SK-N-SH (cell line): ENCODE results near the gene WNT8A.

Experiments used
- CHD2 ChIP-seq: fragments of 150-350 bp; IDR thresholded peaks from 2 replicates; pipeline ENCODE4 v1.6.1; 2018; ENCODE audit warnings: low read length; ENCODE audit not compliant: partially characterized antibody
- EP300 ChIP-seq, 2 experiments: IDR thresholded peaks; 2 replicates each; pipeline versions ENCODE4 v1.4.0 to v1.6.1; 2012; ENCODE audit warnings: borderline replicate concordance in 1 of 2, low read depth in 1 of 2, low read length in 1 of 2
- FOXM1 ChIP-seq: IDR thresholded peaks from 2 replicates; pipeline ENCODE4 v1.4.0; 2012; ENCODE audit warnings: low read depth, mild to moderate bottlenecking
- GABPA ChIP-seq: IDR thresholded peaks from 2 replicates; pipeline ENCODE4 v1.4.0; 2012; ENCODE audit warnings: low read depth, mild to moderate bottlenecking
- NRF1 ChIP-seq: IDR thresholded peaks from 2 replicates; pipeline ENCODE4 v1.6.1; 2012; ENCODE audit warnings: low read depth, mild to moderate bottlenecking, low read length
- POLR2AphosphoS5 ChIP-seq: IDR thresholded peaks from 2 replicates; pipeline ENCODE4 v1.6.1; 2012; ENCODE audit warnings: low read depth, low read length
- RFX5 ChIP-seq: IDR thresholded peaks from 2 replicates; pipeline ENCODE4 v1.6.1; 2012; ENCODE audit warnings: mild to moderate bottlenecking, improper control_type of control experiment, low read length
- RXRA ChIP-seq: IDR thresholded peaks from 2 replicates; pipeline ENCODE4 v1.4.0; 2012; ENCODE audit warnings: low read depth, mild to moderate bottlenecking, borderline replicate concordance
- TAF1 ChIP-seq: IDR thresholded peaks from 2 replicates; pipeline ENCODE4 v1.6.1; 2012; ENCODE audit warnings: low read depth, mild to moderate bottlenecking, low read length, moderate library complexity, borderline replicate concordance
- TF ChIP-seq, protein P1 (sequence below): fragments of 200-600 bp; sonication (generic); IDR thresholded peaks from 2 replicates; pipeline ENCODE4 v1.6.1; 2017; ENCODE audit warnings: antibody characterized with exemption, mild to moderate bottlenecking, moderate library complexity
- TF ChIP-seq, protein P2 (sequence below): fragments of 150-350 bp; IDR thresholded peaks from 2 replicates; pipeline ENCODE4 v1.6.1; 2016; ENCODE audit warnings: mild to moderate bottlenecking, low read depth, low read length
- TF ChIP-seq, protein P3 (sequence below): fragments of 150-350 bp; IDR thresholded peaks from 2 replicates; pipeline ENCODE4 v1.6.1; 2017; ENCODE audit warnings: antibody characterized with exemption, low read length, low read depth, borderline replicate concordance

DNA sequence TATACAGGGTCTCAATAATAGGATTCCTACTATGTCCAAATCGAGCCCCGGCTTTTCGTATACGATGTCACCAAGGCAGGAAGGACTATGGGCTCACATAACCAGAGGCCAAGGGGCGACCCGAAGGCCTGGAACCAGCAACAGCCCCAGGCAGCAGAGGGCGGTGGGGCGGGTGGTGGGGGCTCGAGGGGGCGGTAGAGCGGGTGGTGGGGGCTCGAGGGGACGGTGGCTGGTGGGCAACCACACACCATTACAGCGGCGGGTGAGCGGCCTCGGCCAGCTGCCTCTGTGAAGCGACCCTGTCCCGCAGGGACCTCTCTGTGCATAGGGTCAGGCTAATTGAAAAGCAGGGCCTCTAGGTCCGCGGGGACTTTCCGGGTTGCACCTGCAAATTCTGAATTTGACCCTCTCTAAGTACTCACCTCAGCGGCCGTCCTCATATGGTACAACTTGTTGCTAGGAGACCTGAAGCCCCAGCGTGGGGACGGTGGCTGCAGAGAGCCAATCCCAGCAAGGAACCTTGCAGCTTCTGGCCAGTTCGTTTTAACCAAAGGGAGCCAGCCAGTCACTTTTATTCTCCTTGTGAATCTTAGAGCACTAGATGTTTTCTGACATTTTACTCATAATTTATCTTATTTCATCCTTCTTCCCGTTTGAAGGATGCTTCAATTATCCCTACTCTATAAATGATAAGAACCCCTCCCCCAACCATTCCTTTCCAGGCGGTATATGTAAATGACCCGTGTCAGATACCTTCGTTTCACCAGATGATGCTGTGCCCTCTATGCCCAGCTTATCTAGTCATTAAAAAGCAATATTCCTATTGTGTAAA lies 55.3 kb downstream of the WNT8A start, which contains the start of gene NME5:
- TF ChIP-seq TAF1, result 0 out of 2 replicates have a peak, but pooled peaks have one; percentile 28
- TF ChIP-seq NRF1, result no peak
- TF ChIP-seq, protein P1, sequence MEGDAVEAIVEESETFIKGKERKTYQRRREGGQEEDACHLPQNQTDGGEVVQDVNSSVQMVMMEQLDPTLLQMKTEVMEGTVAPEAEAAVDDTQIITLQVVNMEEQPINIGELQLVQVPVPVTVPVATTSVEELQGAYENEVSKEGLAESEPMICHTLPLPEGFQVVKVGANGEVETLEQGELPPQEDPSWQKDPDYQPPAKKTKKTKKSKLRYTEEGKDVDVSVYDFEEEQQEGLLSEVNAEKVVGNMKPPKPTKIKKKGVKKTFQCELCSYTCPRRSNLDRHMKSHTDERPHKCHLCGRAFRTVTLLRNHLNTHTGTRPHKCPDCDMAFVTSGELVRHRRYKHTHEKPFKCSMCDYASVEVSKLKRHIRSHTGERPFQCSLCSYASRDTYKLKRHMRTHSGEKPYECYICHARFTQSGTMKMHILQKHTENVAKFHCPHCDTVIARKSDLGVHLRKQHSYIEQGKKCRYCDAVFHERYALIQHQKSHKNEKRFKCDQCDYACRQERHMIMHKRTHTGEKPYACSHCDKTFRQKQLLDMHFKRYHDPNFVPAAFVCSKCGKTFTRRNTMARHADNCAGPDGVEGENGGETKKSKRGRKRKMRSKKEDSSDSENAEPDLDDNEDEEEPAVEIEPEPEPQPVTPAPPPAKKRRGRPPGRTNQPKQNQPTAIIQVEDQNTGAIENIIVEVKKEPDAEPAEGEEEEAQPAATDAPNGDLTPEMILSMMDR, result no peak
- TF ChIP-seq, protein P2, sequence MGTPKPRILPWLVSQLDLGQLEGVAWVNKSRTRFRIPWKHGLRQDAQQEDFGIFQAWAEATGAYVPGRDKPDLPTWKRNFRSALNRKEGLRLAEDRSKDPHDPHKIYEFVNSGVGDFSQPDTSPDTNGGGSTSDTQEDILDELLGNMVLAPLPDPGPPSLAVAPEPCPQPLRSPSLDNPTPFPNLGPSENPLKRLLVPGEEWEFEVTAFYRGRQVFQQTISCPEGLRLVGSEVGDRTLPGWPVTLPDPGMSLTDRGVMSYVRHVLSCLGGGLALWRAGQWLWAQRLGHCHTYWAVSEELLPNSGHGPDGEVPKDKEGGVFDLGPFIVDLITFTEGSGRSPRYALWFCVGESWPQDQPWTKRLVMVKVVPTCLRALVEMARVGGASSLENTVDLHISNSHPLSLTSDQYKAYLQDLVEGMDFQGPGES, result no peak
- TF ChIP-seq, protein P3, sequence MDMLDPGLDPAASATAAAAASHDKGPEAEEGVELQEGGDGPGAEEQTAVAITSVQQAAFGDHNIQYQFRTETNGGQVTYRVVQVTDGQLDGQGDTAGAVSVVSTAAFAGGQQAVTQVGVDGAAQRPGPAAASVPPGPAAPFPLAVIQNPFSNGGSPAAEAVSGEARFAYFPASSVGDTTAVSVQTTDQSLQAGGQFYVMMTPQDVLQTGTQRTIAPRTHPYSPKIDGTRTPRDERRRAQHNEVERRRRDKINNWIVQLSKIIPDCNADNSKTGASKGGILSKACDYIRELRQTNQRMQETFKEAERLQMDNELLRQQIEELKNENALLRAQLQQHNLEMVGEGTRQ, result no peak
- TF ChIP-seq GABPA, result no peak
- no peak for TF ChIP-seq RFX5
- TF ChIP-seq EP300 (IDR thresholded peaks at IDR 0.05; ENCODE audit: borderline replicate concordance in 1 of 2, low read depth in 1 of 2, low read length in 1 of 2), result no peak
- no peak for TF ChIP-seq FOXM1
- TF ChIP-seq RXRA, result no peak
- TF ChIP-seq CHD2, result peak; percentile 43
- TF ChIP-seq POLR2AphosphoS5, result peak; percentile 37; the same call in 1 of the 2 replicates
